NCI-H128 (cell line): ENCODE results near the gene GLI2.

Experiments used
- DNase-seq: peaks from one replicate; lab custom pipeline; 2025; ENCODE audit not compliant: unreplicated experiment; lab: John Stamatoyannopoulos, UW

GLI2 gene

DNA sequence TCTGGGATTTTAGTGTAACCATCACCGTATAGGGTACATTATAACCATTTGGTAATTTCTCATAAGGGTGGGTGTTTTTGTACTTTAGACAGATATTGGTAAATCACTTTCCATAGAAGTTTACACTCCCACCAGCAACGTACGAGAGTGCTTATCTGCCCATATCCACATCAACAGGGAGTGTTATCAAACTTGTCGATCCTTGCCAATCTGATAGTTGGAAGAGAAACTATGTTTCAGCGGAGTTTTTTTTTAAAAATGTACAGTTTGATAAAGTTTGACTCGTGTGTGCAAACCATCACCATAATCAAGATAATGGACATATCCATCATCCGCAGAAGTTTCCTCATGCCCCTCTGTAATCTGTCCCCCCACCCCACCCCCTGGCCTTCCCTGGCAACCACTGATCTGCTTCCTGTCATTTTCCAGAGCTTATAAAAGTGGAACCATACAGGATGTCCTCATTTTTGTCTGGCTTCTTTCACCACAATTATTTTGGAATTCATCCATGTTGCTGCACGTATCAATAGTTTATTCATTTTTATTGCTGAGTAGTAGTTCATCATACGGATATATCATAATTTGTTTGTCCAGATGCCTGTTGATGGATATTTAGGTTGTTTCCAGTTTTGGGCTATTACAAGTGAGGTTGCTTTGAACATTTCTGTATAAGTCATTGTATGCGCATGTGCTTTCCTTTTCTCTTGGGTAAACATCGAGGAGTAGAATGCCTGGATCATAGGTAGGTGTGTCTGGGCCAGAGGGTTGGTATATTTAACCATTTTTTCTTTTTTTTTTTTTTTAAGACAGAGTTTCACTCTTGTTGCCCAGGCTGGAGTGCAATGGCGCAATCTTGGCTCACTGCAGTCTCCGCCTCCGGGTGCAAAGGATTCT lies 18.6 kb downstream of the GLI2 start:
- DNase-seq, result no peak

DNA sequence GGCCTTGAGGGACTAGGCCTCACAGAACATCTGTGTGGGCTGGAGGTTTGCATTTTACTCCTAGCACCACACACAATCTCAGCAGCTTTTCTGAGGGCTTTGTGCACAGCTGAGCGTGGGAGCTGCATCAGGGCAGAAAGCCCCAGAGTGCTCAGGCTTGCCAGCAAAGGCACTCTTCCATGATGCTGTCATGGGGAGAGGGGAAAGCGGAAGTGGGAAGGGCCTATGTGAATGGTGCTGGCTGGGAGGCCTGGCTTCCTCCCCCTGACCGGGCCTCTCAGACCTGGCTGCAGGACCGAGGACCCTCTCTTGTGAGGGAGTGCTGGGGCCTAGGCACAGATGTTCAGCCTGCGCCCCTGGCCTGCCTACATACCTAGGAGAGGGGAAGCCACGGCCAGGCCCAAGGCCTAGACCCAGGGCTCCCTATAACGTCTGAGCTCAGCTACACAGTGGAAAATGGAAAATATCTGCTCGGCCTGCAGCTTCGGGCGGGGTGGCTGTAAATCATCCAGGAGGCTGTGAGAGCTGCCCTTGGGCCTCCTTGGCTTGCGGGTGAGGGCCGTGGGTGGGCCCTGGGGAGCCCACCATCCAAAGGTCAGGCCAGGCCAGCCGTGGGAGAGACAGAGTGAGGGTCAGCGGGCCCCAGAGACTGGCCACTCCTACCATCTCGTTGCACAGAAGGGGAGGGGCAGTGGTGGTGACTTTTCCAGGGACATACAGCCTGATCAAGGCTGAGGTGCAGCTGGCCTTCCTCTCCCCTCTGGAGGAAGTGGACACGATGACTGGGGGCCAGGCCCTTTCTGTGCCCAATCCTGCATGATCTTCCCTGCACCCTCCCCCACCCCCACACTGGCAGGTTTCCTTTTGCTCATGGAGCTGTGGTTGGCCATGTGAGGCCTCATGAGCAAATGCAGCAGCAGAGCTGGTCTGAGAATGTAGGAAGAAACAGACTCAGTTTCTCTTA lies 22.8 kb downstream of the GLI2 start:
- no peak for DNase-seq

DNA sequence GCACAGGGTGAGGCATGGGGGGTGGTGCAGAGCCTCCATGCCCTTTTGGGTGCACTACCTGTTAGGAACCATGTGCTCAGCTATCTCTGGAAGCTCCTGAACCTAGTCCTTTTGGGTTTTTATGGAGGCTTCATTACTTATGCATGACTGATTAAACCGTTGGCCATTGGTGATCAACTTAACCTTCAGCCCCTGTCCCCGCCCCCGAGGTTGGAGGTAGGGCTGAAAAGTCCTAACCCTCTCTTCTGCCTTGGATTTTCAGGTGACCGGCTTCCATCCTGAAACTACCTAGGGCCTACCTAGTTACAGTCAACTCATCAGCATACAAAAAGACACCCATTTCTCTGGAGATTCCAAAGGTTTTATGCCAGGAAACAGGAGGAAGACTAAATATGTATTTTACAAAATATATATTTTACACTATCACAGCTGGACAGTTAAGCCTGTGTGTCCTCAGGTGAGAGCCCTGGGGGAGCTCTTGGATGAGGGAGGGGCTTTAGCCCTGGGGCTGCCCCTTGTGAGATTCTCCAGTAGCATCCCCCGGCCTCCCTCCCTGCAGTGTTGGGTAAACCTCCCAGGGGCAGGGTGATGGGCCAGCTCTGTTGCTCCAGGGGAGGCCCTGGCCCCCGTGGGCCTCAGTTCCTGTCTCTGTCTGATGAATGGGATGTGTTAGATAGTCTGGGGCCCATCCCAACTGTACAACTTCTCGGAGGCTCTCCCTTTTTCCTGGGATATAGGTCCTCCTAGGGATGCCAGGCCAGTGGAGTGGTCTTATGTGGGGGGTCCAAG lies 24.1 kb downstream of the GLI2 start:
- no peak for DNase-seq

DNA sequence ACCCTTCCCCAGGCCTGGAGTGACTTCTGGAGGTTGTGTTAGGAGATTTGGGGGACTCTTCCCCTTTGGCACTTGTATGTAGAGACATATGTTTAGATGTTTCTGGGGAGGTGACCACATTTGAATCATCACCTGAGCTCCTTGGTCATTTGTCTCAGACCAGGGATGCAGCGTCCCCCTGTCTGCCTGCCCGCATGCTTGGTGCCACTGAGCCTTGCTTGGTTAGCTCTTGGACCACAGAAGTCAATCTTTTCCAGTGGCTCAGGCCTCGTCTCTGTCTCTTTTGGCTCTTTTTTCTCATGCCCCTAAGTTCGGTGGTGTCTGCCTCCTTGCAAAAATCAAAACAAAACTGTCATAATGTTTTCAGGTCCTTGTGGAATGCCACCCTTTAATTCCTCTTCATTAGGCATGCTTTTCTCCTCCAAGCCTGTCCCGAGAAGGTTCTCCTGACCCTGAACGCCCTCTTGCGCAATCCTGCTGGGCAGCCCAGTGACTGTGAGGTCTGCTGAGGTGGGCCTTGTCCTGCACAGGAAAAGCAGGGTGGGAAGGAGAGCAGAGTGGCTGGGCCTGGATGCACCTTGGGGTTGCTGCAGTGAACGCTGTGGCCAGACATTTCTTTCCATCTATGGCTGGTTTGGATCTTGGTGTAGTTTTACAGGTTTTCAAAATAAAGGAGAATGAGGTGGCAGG lies 24.9 kb downstream of the GLI2 start:
- DNase-seq, result no peak

DNA sequence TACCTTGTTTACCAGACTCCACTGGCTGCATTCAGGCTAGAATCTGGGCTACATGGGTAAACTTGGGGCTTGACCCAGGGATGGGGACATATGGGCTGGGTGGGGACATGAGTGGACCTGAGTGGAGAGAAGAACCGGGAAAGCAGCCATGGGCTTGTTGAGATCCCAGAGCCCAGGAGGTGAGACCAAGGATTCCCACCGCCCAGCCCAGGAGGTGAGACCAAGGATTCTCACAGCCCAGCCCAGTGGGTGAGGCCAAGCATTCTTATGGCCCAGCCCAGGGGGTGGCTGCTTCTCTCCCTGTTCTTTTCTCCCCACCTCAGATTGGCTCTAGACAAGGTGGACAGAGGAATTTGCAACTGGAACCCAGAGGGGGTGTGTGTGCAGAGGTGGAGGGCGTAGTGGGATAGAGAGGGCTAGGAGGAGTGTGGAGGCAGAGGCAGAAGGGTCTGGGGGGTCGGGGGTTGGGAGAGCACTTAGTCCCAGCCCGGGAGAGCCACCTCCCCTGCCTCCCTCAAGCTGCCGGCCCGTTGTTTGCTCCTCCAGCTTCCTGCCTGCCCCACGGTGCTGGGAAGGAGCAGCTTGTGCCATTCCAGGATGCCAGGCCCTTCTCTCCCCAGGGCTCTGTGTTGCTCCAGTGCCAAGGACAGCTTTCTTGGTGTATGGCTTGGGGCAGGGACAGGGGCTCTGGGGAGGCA lies 25.6 kb downstream of the GLI2 start:
- DNase-seq, result no peak

DNA sequence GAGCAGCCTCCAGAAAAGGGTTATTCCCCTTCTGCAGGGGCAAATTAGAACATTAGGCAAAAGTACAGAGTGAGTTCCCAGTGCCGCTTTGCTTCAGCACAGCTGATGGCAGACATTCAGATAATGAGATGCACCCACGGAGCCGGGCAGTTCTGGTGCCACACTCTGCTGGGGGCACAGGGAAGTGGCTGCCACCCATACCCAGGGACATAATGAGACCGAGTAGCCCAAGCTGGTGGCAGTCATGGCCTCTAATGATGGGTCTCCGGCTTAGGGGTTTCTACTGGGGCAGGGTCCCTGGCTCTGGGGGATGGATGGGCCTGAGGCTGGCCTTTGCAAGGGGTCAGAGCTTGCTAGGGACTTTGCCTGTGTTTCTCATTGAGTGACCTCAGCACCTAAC lies 26.2 kb downstream of the GLI2 start:
- no peak for DNase-seq

DNA sequence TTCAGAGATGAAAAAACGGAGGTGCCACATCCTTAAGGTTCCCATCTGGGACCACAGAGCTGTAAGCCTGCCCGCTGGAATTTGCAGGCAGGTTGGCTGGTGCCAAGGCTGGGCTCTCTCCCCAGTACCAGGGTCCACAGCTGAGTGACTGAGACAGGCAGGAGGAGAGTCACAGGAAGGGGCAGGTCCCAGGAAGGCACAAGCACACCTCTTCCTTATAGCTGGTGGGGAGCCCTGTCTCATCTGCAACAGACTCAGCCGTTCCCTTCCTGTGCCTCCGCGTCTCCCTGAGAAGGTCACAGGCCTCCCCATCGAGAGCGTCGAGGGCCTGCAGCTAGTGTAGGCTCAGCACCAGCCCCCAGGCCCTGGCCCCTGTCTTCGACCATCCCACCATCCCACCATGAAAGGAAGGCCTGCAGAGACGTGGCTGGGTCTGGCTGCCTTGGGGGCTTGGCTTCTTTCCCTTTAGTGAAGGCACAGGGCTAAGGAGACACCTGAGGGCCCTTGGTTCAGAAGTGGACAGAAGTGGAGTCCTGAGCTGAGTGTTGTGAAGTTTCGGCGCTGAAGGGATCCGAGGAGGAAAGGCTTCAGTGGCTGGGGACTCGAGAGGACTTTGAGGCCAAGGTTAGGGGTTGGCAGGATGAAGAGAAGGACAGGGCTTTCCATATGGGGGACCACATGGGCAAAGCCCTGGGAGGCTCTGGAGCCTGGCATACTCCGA lies 26.8 kb downstream of the GLI2 start:
- no peak for DNase-seq

DNA sequence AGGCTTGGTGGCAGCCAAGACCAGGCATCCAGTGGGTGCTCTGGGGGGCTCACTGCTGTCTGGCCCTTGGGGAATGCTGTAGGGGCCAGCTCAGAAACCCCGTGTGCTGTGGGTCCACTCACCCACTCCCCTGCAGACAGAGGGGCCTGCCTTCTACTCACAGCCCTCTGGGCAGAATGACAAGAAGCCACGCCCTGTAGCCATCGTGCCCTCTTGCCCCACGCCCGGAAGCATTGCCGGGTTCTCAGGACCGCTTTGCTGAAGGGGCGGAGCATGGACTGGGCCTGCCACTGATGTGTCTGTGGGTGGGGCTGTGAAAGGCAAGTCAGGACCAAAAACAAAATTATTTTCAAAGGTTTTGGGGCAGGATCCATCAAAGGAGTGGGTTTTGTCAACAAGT lies 27.8 kb downstream of the GLI2 start:
- DNase-seq, result no peak

DNA sequence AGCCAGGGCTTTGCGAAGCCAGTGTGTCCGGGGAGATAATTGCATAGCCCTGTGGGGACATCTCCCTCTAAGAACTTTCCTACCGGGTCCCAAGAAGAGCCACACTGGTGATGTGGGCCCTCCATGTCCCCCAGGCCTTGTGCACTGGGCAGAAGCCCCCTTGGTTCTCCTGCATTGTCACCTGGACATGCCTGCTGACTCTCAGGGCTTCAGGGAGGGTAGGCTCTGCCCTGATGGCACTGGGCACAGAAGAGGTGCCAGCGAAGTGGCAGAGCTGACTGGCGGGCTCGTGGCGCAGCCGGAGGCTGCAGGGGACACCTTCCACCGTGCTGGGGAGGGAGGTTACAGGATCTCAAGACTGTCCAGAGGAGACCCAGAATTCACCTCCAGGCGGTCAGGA lies 28.3 kb downstream of the GLI2 start:
- DNase-seq, result no peak

DNA sequence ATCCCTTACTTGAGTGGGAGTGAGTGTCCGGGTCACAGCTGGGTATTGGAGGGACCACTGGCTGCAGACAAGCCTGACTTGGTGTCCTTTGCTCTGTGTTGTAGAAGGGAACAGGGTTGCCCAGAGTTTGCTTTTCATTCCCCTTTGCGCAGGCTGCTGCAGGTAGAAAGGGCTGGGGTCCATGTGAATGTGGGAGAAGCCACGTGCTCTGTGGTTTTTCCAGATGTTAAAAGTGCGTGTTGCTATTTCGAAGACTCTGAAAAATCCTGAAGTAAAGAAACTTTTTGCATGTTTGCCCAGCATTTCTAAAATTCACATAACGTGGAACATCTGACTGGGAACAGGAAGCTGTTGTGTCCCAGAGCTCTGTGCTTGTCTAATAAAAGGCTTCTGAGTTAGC lies 28.8 kb downstream of the GLI2 start:
- no peak for DNase-seq

DNA sequence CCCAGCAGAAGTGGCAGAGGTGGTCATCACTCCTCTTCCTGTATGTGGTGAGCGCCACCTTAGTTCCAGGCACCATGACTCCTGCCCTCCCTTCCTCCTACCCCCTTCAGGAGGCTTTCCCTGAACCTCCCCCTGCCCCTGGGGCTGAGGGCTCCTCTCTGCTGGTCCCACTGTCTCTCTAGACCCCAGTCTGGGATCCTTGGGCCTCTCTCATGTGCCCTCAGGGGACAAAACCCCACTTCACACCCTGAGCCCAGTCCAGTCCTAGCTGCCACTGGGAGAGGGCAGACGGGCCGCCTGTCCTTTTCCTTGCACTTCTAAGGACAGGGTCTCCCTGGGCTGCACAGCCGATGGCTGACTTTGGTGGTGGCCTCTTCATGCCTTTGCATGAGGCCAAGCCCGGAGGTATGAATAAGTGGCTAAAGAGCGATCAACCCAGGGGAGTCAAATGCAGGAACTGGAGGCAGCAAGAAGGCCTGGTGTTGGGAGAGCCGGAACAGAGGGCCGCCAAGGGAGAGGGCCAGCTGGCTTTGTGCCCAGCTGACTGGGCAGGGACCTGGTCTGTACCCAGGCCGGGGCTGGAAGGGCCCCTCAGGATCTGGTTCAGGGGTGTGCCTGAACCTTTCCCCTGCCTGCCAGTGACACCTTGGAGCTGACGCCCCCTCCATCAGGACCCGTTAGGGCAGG lies 29.5 kb downstream of the GLI2 start:
- DNase-seq, result no peak

DNA sequence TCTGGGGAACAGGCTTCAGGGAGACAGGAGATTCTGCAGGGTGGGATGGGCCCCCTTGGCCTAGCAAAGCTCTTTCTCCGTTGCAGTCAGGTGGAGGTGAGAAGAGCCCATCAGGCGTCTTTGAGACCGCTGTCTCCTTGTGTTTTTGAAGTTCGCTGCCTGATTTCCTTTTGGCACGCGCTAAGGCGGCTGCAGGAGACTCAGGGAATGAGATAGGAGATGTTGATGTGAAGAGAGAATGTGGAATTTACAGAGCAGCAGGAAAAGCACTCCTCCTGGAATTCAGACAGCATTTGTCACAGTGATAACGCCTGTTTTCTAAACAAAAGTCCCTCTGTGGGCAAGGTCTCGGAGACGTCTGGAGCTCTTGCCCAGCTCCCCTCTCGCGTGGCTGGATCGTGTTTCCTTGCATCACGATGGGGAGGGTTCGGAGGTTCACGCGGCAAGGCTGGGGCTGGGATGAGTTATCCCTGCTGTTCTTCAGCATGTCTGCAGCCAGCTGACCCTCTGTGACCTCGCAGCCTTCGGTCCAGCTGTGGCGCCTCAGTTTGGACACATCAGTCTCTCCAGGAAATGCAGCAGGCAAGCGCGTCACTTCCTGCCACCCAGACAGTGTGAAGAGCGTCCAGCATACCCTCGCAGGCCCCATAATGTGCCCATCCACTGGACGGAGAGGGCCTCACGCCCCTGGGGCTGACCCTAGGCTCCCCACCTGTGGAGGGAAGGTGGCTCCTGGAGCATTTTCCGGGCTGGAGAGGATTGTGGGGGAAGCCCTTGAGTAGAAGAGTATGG lies 30.2 kb downstream of the GLI2 start:
- DNase-seq, result no peak

DNA sequence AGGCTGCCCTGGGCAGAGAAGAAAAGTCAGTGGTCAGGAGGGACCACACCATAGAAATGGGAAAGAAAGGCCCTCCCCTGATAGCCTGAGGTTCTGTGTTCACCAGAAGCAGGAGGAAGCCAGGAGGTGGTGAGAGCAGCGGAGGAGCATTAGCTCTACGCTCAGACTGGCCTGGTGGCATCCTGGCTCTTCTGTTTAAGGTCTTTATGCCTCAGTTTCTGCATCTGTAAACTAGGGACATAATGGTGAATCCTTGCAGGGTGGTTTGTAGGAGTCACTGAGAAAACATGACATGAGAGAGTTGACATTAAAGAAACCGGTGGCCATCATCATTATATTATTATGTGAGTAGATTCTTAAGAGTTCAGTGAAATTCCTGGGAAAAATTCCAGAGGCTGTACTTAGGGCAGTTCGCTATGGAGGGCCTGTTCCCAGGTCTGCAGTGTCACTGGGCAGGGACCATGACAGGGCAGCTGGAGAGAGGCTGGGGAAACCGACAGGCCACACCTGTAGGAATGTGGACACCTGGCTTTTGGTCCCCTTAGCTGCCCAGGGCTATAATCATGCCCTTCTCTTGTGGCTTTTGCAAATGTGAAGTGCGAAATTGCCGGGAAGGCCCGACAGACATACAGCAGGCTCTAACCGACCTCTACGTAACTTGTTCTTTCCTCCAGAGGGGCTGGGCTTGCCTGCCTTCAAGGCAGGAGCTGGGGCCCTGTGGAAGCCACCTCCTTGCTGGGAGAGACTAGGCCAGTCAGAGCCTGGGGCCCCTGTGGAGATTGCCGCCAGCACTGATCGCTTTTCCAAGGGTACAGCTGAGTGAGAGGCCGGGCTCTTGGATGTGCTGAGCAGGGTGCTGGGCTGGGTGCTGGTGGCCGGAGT lies 31.0 kb downstream of the GLI2 start:
- no peak for DNase-seq

DNA sequence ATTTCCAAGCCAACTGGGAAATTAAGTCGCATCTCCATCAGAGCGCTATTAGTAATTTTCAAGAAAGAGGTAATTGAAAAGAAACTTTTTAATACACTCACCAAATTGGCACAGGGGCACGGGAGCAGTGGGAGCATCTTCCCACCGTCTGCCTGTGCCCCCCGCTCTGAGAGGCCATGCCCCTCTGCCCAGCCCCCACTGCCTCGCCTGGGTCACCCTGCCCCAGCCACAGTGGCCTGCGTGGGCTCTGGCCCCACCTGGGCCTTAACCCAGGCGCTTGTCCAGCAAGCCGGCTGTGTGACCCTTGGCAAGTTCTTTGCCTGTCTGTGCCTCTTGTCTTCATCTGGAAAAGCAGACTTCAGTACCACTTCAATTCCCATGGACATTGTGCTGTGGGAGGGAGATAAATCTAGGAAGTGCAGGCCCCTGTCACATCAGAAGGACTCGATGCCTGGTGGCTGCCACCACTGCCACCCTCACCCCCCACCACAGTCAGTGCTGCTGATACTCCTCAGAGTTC lies 31.9 kb downstream of the GLI2 start:
- no peak for DNase-seq

DNA sequence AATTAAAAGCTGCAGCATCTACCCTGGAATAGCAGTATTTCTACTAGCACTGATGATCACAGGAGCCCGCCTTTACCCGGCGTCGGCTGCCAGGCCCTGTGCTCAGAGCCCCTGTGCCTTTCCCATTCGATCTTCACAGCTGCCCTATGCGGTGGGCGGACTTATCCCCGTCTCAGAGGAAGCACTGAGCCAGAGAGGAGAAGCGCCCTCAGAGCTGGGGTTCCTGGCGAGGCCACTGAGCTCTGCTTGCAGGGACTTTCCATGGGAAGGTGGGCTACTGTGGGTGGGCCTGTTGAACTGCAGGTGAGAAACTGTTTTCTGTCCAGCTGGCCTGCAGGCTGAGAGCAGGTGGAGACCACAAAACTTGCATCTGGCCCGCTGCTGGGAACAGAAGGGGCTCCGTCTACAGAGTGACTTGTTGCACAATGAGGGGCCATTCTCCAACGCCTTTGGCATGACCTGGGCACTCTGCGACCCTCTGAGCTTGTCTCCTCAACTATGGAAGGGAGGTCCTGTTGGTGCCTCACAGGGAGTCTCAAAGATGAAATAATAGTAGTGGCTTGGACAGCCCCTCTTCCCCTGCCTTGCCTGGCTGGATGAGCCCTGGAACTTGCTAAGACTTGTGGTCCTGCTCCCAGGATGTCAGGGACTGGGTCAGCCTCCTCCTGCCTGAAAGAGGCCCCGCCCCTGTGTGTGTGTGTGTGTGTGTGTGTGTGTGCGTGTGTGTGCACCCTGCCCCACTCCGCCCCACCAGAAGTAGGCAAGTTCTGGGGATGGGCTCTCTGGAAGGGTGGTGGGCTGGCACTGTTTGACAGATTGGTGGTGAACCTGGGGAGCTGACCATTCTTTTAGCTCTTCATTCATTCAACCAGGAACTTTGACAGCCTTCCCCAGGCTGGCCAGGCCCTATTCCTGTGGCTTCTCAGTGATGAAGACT lies 32.7 kb downstream of the GLI2 start:
- DNase-seq, result no peak
